NCI-H2107 treated with DMSO at 0.1 percent for 48 hours (cell line): ENCODE results near the gene PIP4K2A.

ENCODE experiments used
- DNase-seq: peaks from one replicate; lab custom pipeline; 2025; ENCODE audit not compliant: unreplicated experiment; lab: John Stamatoyannopoulos, UW

PIP4K2A gene

DNA sequence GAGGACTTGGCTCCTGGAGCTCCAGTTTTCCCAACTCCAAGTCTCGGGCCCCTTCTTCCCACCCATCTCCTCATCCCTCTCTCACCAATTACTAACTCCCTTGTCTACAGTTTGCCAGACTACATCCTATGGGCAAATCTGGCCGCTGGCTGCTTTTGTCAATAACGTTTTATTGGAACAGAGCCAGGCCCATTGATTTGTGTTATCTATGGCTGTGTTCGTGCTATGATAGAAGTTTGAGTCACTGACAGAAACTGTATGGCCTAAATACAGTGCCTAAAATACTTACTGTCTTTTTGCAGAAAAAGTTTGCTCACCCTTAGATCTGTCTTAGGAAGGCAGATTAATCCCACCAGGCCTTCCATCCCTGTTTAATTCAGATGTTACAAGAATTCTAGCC is 71.3 kb downstream of the PIP4K2A start:
- no peak for DNase-seq

DNA sequence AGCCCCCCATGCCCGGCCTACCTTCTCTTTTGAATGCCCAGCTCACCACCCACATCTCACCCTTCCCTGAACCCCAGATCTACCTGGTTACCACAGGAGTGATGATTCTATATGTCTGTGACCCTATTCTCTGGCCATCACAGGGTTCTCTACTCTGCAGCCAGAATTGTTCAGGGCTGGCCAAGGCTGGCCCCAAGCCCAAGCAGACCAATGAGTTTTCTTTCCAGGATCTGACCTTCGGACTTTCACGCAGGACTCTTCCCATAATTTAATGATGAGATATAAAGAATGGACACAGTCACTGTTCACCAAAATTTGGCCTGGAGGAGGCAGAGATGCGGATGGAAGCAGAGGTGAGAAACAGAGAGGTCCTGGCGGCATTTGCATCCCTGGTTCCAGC is 72.6 kb downstream of the PIP4K2A start:
- DNase-seq, result no peak

DNA sequence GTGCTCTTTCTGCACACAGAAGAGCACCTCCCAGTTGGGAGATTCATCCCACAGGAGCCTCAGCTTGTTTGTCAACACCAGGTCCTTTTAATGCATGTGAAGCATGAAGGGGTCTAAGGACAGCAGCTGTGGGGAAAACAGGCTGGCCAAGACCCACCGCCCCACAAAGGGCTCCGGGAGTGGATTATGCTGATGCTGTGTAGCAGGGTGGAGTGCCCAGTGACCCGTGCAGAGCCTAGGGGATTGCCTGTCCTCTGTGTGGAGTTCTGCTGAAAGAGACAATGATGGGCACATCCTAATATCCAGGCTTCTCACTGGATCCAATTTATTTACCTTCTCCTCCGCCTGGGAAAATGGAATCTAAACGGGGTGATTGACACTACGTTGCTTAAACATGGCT is 74.0 kb downstream of the PIP4K2A start:
- DNase-seq, result no peak

DNA sequence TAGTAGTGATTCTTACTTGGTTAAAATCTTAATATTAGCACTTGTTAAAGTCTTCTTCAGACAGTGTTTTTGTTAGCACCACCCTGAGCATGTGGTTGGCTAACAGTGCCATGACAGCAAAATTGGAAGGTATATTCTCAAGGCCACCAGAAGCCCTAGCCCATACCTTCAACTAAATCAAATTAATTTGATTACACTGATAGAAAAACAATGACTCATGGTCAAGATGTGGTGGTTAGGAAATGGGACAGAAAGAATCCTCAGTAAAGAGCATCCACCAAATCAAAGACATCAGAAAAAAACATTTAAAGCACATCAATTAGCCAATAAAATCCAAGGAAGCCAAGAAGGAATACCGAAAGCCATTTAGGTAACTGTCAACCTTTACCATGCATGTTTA is 75.5 kb downstream of the PIP4K2A start:
- DNase-seq, result no peak

DNA sequence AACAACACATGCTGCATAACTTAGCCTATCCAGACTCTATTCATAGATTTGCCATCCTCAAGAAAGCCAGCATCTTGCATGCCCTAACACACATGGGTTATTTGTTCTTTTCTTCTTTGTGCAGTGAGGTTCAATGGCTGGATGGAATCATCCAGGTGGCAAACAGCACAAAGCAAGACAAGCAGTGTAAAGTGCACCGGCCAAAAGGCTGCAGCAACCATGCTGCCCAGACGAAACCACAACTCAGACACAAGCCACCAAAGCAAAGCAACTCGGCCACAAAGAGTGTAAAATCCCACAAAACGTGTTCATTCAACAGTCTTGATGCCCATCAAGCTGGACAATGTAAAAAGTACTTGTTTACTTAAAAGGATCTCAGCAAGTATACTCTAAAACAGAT is 76.9 kb downstream of the PIP4K2A start:
- no peak for DNase-seq

DNA sequence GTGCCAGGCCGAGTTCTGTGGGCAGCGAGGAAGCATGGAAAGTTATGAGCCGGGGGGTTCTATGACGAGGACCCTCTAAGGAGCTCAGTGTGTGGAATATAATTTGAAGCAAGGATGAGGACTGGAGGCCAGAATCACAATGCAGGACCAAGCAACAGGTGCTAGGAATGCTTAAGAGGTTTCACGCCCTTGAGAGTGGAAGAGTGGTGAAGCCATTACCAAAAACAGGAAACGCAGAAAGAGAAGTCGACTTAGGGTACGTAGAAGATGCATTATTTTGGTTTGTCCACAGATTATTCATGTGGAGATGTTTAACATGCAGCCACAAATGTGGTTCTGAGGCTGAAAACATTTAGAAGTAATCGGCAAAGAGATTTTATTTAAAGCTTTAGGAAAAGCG is 78.7 kb downstream of the PIP4K2A start:
- no peak for DNase-seq

DNA sequence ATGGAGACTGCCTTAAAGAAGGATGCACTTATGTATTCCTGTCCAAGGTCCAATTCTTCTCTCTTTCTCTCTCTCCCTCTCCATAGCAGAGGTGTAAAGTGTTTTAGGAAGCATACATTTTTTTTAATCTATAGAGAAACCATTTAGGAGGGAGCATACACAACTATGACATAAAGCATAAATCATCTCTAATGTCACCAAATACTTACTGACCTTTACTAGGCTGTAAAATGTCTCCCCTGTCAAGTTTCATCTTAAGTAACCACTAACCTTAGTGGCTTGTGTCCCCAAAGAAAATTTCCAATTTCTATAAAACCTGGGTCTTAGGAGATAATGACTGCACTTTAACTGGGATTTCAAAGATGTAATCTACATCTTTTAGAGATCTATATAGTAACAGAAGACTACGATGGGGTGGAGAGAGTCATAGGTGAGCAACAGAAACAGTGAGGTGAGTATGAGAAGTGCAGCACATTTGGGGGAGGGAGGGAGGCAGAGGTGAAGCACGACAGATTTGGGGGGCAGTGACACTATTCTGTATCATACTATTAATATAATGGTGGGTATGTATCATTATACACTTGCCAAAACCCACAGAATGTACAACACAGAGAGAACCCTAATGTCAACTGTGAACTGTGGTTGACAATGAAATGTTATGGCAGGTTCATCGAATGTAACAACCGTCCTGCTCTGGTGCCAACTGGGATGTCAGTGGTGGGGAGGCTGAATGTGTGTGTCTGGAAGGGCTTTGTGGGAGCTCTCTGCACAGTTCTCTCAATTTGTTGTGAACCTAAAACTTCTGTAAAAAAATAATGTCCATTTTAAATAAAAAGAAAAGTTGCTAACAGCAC is 79.5 kb downstream of the PIP4K2A start:
- DNase-seq, result no peak

DNA sequence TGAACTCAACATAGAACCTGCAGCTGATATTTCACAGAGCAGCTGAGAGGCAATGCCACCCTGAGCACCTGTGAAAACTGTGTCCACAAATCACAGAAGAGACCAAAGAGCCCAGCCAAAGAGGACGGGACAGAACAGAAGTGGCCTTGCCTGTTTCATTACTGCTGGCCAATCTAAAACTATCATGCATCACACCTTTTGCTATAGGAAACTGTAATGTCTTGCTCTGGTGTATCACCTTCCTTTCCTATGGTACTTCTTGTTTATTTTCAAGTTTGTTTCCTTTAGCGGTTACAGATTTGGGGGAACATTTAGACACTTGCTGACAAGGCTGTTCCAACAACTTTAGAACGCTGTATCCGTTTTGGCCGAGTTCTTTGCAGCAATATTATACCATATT is 80.3 kb downstream of the PIP4K2A start:
- DNase-seq, result no peak

DNA sequence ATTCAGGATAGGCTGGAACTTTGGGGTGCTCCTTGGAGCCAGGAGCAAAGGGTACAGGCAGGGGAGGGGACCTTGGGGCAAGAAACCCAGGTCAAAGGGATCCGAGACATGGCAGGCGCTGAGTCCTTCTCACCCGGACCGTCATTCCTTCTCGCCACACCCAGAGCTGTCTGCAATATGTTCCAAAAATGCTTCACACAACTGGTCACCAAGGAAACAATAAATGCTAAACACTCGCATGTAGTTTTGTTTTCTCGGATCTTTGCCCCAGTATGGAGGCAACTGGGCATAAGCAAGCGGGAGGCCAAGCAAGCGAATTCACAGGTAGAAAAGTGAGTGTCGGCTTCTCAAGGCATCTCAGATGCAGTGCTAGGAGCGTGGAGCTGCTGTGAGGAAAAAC is 80.8 kb downstream of the PIP4K2A start:
- DNase-seq, result no peak

DNA sequence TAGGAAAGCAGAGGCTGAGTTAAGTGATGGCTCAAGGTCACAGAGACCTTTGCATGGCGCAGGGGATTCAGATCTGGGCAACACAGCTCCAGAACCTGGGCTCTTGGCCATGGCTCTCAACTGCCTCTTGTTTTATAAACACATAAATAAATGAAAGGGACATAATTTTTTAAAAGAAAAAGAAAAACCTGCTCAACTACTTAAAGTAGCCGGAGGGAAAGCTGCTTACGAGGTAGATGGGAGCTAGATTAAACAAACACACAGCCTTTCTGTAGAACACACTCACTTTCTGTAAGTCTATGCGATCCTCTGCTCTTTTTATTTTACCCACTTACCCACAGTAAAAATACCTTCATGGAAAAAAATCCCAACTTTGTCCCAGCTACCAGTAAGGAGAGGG is 81.3 kb downstream of the PIP4K2A start:
- no peak for DNase-seq

DNA sequence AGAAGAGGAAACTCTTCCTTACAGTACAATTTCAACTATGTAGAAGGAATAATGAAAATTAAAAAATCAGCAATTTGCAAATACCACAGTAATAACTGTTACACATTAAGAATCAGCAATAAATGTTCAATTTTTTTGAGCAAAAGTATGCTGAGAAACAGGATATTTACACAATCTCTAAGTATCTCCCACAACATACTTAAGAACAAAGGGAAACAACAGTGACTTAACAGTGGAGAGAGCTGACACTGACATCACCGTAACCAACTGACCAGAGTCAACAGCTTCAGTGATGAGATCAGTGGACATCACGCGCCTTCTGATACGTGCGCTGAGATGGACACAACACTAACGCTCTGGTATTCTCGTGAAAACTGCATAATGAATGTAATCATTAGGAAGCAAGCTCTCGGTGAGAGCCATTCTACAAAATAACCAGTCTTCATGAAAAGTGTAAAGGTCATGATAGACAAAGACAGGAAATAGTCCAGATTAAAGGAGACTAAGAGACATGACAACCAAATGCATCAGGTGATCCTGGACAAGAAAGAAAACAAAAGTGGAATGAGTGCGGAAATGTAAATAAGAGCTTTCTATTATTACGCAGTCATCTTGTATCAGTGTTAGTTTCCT is 82.6 kb downstream of the PIP4K2A start:
- DNase-seq, result no peak

DNA sequence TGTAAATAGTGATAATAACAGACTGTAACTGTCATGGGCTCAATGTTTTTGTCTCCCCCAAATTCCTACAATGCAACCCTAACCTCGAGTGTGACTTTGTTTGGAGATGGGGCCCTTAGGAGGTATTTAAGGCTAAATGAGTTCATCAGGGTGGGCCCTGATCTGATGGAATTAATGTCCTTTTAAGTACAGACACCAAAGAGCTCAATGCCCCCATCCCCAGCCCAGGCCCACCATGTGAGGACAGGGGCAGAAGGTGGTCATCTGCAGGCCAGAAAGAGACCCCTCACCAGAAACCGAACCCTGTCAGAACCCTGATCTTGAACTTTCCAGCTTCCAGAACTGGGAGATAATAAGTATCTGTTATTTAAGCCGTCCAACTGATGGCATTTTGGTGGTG is 83.2 kb downstream of the PIP4K2A start:
- DNase-seq, result no peak

DNA sequence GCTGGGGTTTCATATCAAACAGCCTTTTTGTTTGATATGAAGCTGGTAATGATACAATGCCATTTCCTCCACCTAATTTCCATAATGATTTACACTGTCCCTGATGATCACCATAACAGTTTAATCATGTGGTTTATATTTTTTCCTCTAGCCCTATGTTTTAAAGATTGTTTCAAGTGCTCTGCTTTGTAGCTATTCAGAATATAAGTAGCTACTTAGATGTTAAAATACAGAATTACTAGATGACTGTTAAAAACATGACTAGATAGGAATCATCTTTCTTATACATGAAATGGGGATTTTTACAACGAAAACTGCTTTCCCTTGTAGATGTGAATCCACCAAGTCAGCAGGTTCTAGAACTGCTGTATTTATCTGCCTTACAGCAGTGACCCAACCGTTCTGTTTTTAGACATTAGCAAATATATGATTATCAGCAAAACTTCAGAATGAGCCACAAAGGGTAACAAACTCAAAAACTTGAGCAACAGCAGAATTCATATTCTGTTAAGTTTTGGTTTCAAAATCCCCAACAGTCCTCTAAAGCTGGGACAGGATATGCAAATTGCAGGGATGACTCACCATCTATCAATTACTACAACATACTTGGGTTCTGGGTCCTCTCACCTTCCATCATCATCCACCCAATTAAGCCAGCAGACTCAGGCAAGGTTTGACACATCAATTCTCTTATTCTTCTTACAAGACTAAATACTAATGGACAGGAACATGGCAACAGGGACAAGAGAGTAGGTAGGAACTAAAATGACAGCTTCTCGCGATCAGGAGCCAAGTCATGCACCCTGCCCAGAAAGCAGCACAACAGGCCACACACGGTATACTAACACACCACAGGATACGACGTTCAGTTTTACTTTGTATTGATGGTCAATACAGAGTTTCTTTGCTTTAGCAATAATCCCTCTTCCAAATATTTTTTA is 83.9 kb downstream of the PIP4K2A start:
- DNase-seq, result no peak

DNA sequence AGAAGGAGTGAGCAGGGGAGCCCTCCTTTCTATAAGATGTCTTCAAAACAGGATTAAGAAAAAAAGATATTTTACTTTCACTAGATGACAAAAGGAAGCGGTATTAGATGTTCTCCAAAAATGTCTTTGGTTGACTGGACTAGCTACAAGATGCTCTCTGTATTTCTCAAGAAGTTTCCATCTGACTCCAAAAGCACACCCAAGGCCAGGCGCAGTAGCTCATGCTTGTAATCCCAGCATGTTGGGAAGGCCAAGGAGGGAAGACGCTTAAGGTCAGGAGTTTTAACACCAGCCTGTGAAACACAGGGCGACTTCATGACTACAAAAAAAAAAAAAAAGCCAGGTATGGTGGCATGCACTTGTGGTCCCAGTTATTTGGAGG is 84.5 kb downstream of the PIP4K2A start:
- DNase-seq, result no peak

DNA sequence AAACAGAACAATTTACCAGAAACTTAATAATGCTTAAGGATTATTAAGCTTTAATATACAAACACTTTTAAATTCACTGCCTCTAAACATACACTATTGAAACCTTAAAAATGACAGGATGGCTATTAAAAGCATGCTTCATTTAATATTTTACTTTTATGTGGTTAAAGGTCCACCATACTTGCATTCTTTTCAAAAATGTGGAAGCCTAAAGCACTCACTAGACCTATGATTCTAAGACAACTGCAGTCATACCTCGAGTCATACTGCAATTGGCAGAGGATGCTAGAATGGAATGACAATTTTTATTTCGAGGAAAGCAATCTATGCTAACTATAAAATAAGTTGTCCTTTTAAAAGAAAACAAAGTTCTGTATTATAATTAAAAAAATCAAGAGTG is 85.3 kb downstream of the PIP4K2A start:
- DNase-seq, result no peak

DNA sequence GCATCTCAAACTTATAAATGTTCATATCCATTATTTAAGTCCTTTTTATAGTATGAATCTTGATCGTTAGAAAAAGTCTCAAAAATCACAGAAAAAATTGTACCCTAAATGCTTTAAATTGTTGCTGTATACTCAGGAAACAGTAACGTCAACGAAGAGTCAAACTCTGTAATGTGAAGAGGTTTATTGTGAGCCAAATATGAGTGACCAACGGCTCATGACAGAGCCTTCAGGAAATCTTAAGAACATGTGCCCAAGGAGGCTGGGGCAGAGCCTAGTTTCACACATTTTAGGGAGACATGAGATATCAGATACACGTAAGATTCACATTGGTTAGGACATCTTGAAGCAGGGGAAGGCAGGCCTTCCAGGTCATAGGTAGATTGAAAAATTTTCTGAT is 86.1 kb downstream of the PIP4K2A start:
- no peak for DNase-seq

DNA sequence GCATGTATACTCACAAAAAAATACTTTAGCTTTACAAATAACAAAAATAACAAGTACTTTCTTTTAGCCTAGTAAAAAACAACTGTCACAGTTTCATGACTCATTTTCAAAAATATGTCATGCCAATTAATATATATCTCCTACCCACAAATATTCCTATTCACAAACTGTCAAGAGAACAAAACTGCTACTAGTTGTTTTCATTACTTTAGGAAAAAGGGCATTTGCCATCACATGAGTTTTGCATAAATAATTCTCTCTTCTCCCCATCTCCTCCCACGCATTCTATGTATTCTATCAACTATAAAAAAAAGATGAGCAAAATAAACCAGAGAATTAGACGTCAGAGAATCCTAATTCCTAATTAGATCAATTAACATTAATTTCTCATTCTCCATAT is 87.6 kb downstream of the PIP4K2A start:
- DNase-seq, result no peak

DNA sequence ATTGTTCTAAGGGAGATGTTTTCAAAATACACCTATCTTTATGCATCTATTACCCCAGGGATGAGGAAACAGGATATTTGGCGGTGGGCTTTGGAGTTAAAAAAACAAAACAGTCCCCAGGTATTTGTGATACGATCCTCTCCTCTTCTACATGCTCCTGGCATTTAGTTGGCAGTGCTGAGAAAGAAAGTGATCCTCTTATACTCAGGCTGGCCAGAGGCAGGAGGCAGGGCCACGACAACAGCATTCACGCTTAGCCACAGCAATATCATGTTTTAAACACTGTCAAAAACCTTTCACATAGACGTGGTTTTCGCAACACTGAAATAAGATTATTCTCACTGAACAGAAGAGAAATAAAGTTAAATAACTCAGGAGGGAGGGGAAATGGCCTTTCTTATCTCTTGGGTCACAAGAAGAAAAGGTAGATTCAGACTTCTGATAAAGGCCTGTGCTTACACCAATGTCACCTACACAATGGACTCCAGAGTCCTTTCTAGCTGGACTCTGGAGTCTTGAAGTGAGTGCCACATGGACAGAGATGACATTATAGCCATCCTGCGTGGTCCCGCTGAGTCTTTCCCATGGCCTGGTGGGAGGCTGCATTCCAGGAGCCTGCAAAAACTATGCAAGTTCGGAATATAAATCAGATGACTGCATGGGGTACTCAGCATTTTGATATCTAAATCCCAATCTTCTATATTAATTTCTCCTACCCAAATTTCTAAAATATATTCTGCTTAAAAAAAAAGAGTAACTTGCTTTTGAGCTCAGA is 88.7 kb downstream of the PIP4K2A start:
- DNase-seq, result peak; percentile 13

DNA sequence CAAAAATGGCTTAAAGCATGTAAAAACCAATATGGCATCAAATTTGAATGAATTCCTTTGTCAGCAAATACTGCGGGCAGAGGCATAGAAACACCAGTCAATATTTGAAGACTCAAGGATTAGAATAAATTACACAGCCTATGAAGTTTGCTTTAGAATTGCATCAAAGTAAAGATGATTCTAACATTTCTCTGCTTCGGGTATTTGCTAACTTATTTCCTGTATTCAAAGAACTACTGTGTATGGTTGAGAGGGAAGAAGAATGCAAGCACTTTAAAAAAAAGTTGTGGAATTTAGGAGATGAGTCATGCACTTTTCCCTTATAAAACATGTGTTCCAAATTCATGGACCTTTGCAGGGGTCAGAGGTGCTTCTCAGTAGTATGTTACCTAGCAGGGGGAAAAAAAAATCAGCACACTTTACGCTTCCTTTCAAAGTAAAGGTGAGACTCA is 90.1 kb downstream of the PIP4K2A start:
- DNase-seq, result no peak

DNA sequence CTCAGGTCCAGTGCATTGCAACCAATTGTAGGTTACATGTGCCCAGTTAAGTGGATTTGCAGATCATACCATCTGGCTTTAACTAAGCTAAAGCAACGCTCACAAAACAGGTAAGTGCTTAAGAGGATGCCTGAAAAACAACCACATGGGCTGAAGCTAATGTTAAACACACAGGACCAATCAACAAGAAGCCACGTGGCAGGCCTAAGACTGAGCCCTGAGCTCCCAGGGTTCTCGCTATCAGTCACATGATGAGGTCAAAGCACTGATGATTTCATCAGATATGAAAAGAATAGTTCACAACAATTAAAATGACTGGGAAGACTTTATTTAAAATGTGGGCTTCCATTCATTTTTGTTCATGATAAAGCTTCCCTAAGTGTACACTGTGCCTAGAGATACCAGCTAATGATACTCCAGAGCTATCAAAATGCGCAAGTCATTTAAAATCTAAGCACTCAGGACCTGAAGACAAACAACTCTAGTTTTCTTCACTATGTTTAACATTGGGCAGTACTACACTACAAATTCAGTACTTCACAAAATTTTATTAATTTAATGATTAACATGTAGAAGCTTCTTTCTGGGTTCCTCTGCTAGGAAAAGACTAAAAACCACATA is 90.6 kb downstream of the PIP4K2A start:
- DNase-seq, result no peak
